ENCODE measurements around the gene DENND1A.

DNA sequence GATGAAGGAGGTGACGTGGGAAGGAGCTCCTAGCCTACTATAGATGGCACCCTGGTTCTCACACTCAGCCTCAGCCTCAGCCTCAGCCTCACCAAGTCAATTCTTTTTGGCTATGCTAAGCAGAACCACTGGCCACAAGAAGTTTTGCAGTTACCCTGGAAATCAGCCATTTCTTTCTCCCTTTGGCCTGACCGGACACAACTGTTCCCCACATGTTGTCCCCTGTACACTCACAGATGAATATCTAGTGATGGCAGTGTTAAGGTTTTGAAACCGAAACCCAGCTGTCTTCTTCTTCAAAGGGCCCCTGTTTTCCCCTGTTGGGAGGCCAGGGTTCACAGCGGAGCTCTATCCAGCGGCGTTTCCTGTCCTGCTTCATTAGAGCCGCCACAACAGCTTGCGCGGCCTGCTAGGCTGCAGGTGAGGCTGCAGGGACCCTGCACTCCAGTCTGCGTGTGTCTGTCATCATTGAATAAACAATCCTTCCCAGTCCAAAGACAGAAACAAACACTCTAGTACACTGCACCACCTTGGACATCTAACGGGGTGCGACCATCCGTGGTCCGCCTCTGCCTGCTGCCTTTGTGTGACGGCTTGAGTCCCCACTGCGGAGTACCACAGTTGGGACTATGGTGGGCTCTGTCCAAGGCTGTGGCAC is 250.5 kb downstream of the DENND1A start:
- TF ChIP-seq, protein P1, sequence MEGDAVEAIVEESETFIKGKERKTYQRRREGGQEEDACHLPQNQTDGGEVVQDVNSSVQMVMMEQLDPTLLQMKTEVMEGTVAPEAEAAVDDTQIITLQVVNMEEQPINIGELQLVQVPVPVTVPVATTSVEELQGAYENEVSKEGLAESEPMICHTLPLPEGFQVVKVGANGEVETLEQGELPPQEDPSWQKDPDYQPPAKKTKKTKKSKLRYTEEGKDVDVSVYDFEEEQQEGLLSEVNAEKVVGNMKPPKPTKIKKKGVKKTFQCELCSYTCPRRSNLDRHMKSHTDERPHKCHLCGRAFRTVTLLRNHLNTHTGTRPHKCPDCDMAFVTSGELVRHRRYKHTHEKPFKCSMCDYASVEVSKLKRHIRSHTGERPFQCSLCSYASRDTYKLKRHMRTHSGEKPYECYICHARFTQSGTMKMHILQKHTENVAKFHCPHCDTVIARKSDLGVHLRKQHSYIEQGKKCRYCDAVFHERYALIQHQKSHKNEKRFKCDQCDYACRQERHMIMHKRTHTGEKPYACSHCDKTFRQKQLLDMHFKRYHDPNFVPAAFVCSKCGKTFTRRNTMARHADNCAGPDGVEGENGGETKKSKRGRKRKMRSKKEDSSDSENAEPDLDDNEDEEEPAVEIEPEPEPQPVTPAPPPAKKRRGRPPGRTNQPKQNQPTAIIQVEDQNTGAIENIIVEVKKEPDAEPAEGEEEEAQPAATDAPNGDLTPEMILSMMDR (conservative IDR thresholded peaks at IDR 0.05; ENCODE audit: low read depth, low read length), result no peak
- TF ChIP-seq EZH2phosphoT487 (IDR thresholded peaks at IDR 0.05; ENCODE audit: borderline replicate concordance, low read length) (no peak), EZH2 (IDR thresholded peaks at IDR 0.05; ENCODE audit: low read length, unreplicated experiment) (no peak)

Measured in PC-3 (cell line).